ENCODE measurements around the gene POLA2. TPM values are rescaled to one million over a fixed set of nuclear protein-coding genes. Genes with fewer than 3 reads are reported as not detected.

Gene POLA2
- total and polyA plus RNA-seq, 4 donors: 1.5 to 6.1 (median 3.2) TPM

GRCh38 chr11:65314501-65315203 is 52.9 kb downstream of the POLA2 start, which contains the start of gene CDC42EP2:
Gene CDC42EP2, plus strand, starts transcription at chr11:65314866. Its CDS starts 6,033 bp downstream, at chr11:65320899.
- H3K36me3 ChIP-seq (ENCODE audit: control insufficient read depth in 4 of 4, insufficient read depth in 3 of 4, low read depth in 1 of 4, low read length in 3 of 4): no peaks in the 10 kb centered on the region
- TF ChIP-seq GABPA (IDR thresholded peaks at IDR 0.05 in 1 of 2, conservative IDR thresholded peaks at IDR 0.05 in 1 of 2) (no peak), REST (IDR thresholded peaks at IDR 0.05) (peak; percentile 95)
- peak within 1 kb of the TSS; percentile 90 to 92 for H3K27ac ChIP-seq (ENCODE audit: low read depth in 1 of 2, low read length in 2 of 2)
- WGBS: under 1% methylated on average over 74 of the region's 74 CpGs
- no peaks in the 10 kb centered on the region for H3K9me3 ChIP-seq (ENCODE audit: control insufficient read depth in 4 of 4, low read length in 3 of 4)
- peak within 1 kb of the TSS; percentile 10 to 40 for H3K9ac ChIP-seq (ENCODE audit: low read depth in 1 of 2, low read length in 2 of 2)
- peak within 1 kb of the TSS; percentile 70 to 79 (median 76) for H3K4me3 ChIP-seq (ENCODE audit: low read depth in 1 of 3, low read length in 3 of 3)
- peaks cover 0 to 34% (median 23%) of the 10 kb centered on the region in 4 donors for H3K4me1 ChIP-seq (ENCODE audit: control insufficient read depth in 4 of 4, insufficient read depth in 4 of 4, low read length in 3 of 4)
- H3K27me3 ChIP-seq (ENCODE audit: control insufficient read depth in 4 of 4, insufficient read depth in 4 of 4, low read length in 3 of 4): no peaks in the 10 kb centered on the region
- DNase-seq (ENCODE audit: low spot score): peak; percentile 94

GRCh38 chr11:65315204-65315865 is 53.6 kb downstream of the POLA2 start:
- Histone ChIP-seq H3K9me3 (ENCODE audit: control insufficient read depth in 4 of 4, low read length in 3 of 4) (no peaks in the 10 kb centered on the region), H3K9ac (ENCODE audit: low read depth in 1 of 2, low read length in 2 of 2) (peak overlapping the region in 1 of 2 donors; percentile 40), H3K27ac (ENCODE audit: low read depth in 1 of 2, low read length in 2 of 2) (peak overlapping the region; percentile 90 to 92), H3K27me3 (ENCODE audit: control insufficient read depth in 4 of 4, insufficient read depth in 4 of 4, low read length in 3 of 4) (no peaks in the 10 kb centered on the region), H3K36me3 (ENCODE audit: control insufficient read depth in 4 of 4, insufficient read depth in 3 of 4, low read depth in 1 of 4, low read length in 3 of 4) (no peaks in the 10 kb centered on the region), H3K4me3 (ENCODE audit: low read depth in 1 of 3, low read length in 3 of 3) (peak overlapping the region; percentile 70 to 79 (median 76)), H3K4me1 (ENCODE audit: control insufficient read depth in 4 of 4, insufficient read depth in 4 of 4, low read length in 3 of 4) (peaks cover 0 to 37% (median 25%) of the 10 kb centered on the region in 4 donors)
- under 1% methylated on average over 59 of the region's 59 CpGs for WGBS
- DNase-seq (ENCODE audit: low spot score): peak; percentile 89
- TF ChIP-seq CTCF (IDR thresholded peaks at IDR 0.05; ENCODE audit: low read depth, low read length, missing input control): peak; percentile 73
- peak; percentile 83 to 89 for TF ChIP-seq RAD21 (IDR thresholded peaks at IDR 0.05)
- TF ChIP-seq NR2F2 (IDR thresholded peaks at IDR 0.05): no peak

GRCh38 chr11:65315866-65316226 is 54.1 kb downstream of the POLA2 start:
- H3K4me1 ChIP-seq (ENCODE audit: control insufficient read depth in 4 of 4, insufficient read depth in 4 of 4, low read length in 3 of 4): peaks cover 0 to 41% (median 29%) of the 10 kb centered on the region in 4 donors
- WGBS: 17% methylated on average over 8 of the region's 8 CpGs

More at GRCh38 chr11:65315866-65316226, 54.1 kb downstream of the POLA2 start:
- Histone ChIP-seq H3K9ac (ENCODE audit: low read depth in 1 of 2, low read length in 2 of 2) (peak overlapping the region in 1 of 2 donors; percentile 40), H3K4me3 (ENCODE audit: low read depth in 1 of 3, low read length in 3 of 3) (peak overlapping the region; percentile 21 to 79 (median 76)), H3K36me3 (ENCODE audit: control insufficient read depth in 4 of 4, insufficient read depth in 3 of 4, low read depth in 1 of 4, low read length in 3 of 4) (no peaks in the 10 kb centered on the region), H3K27ac (ENCODE audit: low read depth in 1 of 2, low read length in 2 of 2) (peak overlapping the region in 1 of 2 donors; percentile 90), H3K27me3 (ENCODE audit: control insufficient read depth in 4 of 4, insufficient read depth in 4 of 4, low read length in 3 of 4) (no peaks in the 10 kb centered on the region), H3K9me3 (ENCODE audit: control insufficient read depth in 4 of 4, low read length in 3 of 4) (no peaks in the 10 kb centered on the region)
- no peak for DNase-seq (ENCODE audit: low spot score)
- no peak for TF ChIP-seq NR2F2 (IDR thresholded peaks at IDR 0.05)
